CD4-positive, CD25-positive, alpha-beta regulatory T cell (primary cell): Measurements from ENCODE around the gene SOD2. TPM values are rescaled to one million over a fixed set of nuclear protein-coding genes. Genes with fewer than 3 reads are reported as not detected.

Experiments
- ATAC-seq, 2 donors: fragments of 150-1000 bp; cut with Tn5 transposase; one replicate each; pipeline ENCODE4 v1.10.0; 2021; ENCODE audit warnings: low read depth in 2 of 2, moderate number of reproducible peaks in 2 of 2, moderate library complexity in 1 of 2
- DNase-seq, 3 donors: peaks; one replicate each; pipeline versions ENCODE4 v3.0.0 to v3.0.0-alpha.2; 2012 to 2022; ENCODE audit warnings: mixed read lengths in 1 of 3
- H3K27ac ChIP-seq: one replicate; pipeline ENCODE4 v1.7.0; 2013; ENCODE audit warnings: mild to moderate bottlenecking, low read length; ENCODE audit not compliant: insufficient read depth, poor library complexity, severe bottlenecking
- H3K27me3 ChIP-seq: one replicate; pipeline ENCODE4 v1.7.0; 2013; ENCODE audit warnings: low read length; ENCODE audit not compliant: control insufficient read depth, insufficient read depth
- H3K36me3 ChIP-seq: one replicate; pipeline ENCODE4 v1.7.0; 2013; ENCODE audit warnings: mild to moderate bottlenecking, low read length, moderate library complexity; ENCODE audit not compliant: control insufficient read depth, insufficient read depth
- H3K4me1 ChIP-seq: 2 replicates; pipeline ENCODE4 v1.7.0; 2013; ENCODE audit warnings: mild to moderate bottlenecking, low read length; ENCODE audit not compliant: insufficient read depth, control insufficient read depth, poor library complexity, severe bottlenecking
- H3K4me3 ChIP-seq: one replicate; pipeline ENCODE4 v1.7.0; 2013; ENCODE audit warnings: low read depth, mild to moderate bottlenecking, low read length, moderate library complexity
- H3K9me3 ChIP-seq, 2 experiments: 1 replicate in 1 of 2; 2 replicates in 1 of 2; pipeline ENCODE4 v1.7.0; 2013; ENCODE audit warnings: low read length in 2 of 2, mild to moderate bottlenecking in 1 of 2, moderate library complexity in 1 of 2; ENCODE audit not compliant: control insufficient read depth in 2 of 2
- H3K27ac Mint-ChIP-seq, 3 donors: one replicate each; pipeline ENCODE4 v1.8.0; 2020 to 2022; ENCODE audit warnings: mild to moderate bottlenecking in 3 of 3, mixed read lengths in 3 of 3, moderate library complexity in 2 of 3
- H3K27me3 Mint-ChIP-seq: one replicate; pipeline ENCODE4 v1.8.0; 2022; ENCODE audit warnings: mild to moderate bottlenecking, mixed read lengths
- H3K36me3 Mint-ChIP-seq: one replicate; pipeline ENCODE4 v1.8.0; 2020; ENCODE audit warnings: mixed read lengths
- H3K4me1 Mint-ChIP-seq, 4 donors: one replicate each; pipeline ENCODE4 v1.8.0; 2020 to 2022; ENCODE audit warnings: mixed read lengths in 4 of 4, mild to moderate bottlenecking in 1 of 4
- H3K4me3 Mint-ChIP-seq, 4 donors: one replicate each; pipeline ENCODE4 v1.8.0; 2020 to 2022; ENCODE audit warnings: mild to moderate bottlenecking in 4 of 4, mixed read lengths in 4 of 4, moderate library complexity in 3 of 4
- H3K9me3 Mint-ChIP-seq, 7 donors: one replicate each; pipeline ENCODE4 v1.8.0; 2020 to 2022; ENCODE audit warnings: mixed read lengths in 7 of 7, mild to moderate bottlenecking in 3 of 7, moderate library complexity in 2 of 7
- polyA plus RNA-seq, 4 donors: library from polyadenylated mRNA; unstranded; fragments of 300-500 nt; fragmentation: Illumina TruSeq; gene quantifications; one replicate each; pipeline ENCODE4 v1.2.3, GENCODE V29; 2021
- total RNA-seq: library from RNA; stranded (reverse); gene quantifications from one replicate; pipeline ENCODE4 v1.2.3, GENCODE V29; 2022

Gene SOD2
- total and polyA plus RNA-seq, 5 donors from 2014 or later: 112 to 187 (median 136) TPM

DNA sequence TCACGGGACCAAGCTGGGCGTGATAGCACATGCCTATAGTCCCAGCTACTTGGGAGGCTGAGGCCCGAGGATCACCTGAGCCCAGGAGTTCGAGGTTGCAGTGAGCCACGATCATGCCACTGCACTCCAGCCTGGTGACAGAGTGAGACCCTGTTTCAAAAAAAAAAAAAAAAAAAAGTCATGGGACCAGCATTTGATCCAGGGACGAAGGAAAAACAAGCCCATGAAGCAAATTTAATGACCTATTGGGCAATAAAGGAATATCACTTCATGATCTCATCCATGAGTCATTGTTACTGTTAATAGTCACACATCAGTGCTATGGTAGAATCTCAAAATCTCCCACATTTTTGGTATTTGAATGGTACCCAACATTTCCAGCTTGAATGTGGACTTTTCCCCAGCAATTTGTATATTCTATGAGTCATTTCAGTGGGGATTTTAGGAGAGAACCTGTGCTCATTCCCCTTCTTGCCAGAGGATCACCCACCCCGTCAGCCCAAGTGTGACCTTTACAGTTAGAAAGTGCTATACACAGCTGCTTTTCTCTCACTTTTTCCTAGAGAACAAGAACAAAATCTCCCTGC, 8.5 kb upstream of the SOD2 start:
- no peak overlapping the region for H3K4me3 ChIP-seq
- H3K36me3 ChIP-seq: no peaks in the 10 kb centered on the region
- peaks cover 0 to 3% (median 0%) of the 10 kb centered on the region in 7 donors for H3K9me3 Mint-ChIP-seq
- H3K4me3 Mint-ChIP-seq: no peak overlapping the region
- no peaks in the 10 kb centered on the region for H3K27me3 ChIP-seq
- H3K27ac ChIP-seq: no peak overlapping the region
- H3K27ac Mint-ChIP-seq: no peak overlapping the region
- ATAC-seq: no peak
- H3K27me3 Mint-ChIP-seq: no peaks in the 10 kb centered on the region
- peaks cover 4 to 11% (median 5%) of the 10 kb centered on the region in 4 donors for H3K4me1 Mint-ChIP-seq
- DNase-seq: no peak
- H3K9me3 ChIP-seq: no peaks in the 10 kb centered on the region
- peaks cover 7% of the 10 kb centered on the region for H3K36me3 Mint-ChIP-seq
- no peaks in the 10 kb centered on the region for H3K4me1 ChIP-seq

DNA sequence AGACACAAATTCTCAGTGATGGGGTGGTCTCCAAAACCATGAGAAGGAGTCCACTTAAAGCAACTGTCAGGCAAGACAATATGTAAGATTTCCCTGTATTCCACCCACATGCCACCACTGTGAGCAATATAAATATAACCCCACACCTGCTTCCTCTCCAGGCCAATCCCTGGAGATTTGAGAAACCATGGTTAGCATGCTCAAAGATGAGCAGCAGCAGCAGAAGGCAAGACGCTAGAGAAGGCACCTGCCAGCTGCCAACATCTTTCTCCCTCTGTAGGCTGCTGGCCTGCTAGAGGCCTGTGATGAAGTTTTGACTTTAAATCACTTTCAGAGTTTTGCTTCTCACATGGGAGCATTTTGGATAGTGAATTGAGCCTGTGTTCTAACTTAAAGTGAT, 7.9 kb upstream of the SOD2 start:
- no peaks in the 10 kb centered on the region for H3K36me3 ChIP-seq
- Mint-ChIP-seq H3K36me3 (peaks cover 7% of the 10 kb centered on the region), H3K27ac (no peak overlapping the region), H3K27me3 (no peaks in the 10 kb centered on the region), H3K4me3 (no peak overlapping the region), H3K4me1 (peaks cover 4 to 15% (median 5%) of the 10 kb centered on the region in 4 donors), H3K9me3 (peaks cover 0 to 3% (median 0%) of the 10 kb centered on the region in 7 donors)
- DNase-seq: no peak
- no peaks in the 10 kb centered on the region for H3K27me3 ChIP-seq
- ATAC-seq: no peak
- no peaks in the 10 kb centered on the region for H3K9me3 ChIP-seq
- H3K4me3 ChIP-seq: no peak overlapping the region
- no peaks in the 10 kb centered on the region for H3K4me1 ChIP-seq
- H3K27ac ChIP-seq: no peak overlapping the region

DNA sequence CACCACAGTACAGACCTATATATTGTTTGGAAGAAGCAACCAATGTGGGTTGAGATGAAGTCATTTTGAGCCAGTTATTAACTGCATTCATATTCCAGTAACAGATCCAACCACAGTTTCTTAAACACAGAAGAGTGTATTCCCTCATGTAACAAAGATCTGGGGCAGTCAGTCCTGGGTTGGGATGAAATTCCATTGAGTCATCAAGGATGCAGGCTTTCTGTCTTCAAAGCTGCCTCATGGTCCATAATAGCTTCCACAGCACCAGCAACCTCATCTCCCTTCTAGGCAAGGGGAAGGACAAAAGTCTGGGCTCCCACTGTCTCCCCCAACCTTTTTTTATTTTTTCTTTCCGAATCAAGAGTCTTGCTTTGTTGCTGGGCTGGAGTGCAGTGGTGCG, 2.9 kb upstream of the SOD2 start:
- H3K36me3 Mint-ChIP-seq: peaks cover 11% of the 10 kb centered on the region
- ATAC-seq (no peak), DNase-seq (no peak)
- H3K4me3 ChIP-seq: no peak overlapping the region
- H3K27me3 ChIP-seq: no peaks in the 10 kb centered on the region
- peaks cover 19 to 50% (median 29%) of the 10 kb centered on the region in 4 donors for H3K4me1 Mint-ChIP-seq
- no peak overlapping the region for H3K27ac ChIP-seq
- H3K36me3 ChIP-seq: no peaks in the 10 kb centered on the region
- H3K27ac Mint-ChIP-seq: peak overlapping the region; percentile 63 to 98 (median 96)
- no peaks in the 10 kb centered on the region for H3K27me3 Mint-ChIP-seq
- no peaks in the 10 kb centered on the region for H3K9me3 ChIP-seq
- peak overlapping the region in 2 of 4 donors; percentile 27 to 35 for H3K4me3 Mint-ChIP-seq
- H3K4me1 ChIP-seq: peaks cover 38% of the 10 kb centered on the region
- no peaks in the 10 kb centered on the region for H3K9me3 Mint-ChIP-seq

DNA sequence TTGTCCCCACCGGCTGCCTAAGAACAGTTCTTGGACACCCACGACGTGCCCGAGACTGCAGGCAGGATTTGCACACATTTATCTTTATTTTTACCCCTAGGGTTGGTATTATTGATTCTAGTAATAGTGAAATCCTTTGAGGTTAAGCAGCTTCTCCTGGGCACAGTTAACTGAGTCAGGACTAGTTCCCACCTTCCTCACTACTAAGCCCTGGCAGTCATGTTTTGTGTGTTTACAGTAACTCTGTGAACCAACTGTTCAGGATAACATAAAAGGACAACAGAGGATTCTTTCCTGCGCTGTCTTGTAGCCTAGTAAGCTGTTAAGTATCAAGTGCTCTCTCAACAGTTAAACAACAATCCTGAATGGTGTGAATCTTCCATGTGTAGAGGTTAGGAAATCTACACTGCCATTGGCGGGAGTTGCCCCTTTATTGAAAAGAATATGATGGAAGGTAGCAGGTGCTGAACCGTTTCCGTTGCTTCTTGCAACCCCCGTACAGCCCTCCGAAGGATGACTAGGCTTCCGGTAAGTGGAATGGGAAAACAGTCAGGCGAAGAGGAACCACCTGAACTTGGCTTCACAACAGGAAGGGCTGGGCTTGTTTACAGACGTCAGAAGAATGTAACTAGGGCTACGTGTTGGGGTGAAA, 979 bp upstream of the SOD2 start:
- H3K9me3 Mint-ChIP-seq: no peaks in the 10 kb centered on the region
- H3K4me3 Mint-ChIP-seq: peak overlapping the region; percentile 91 to 98 (median 96)
- peak overlapping the region; percentile 96 to 98 (median 97) for H3K27ac Mint-ChIP-seq
- ATAC-seq (peak; percentile 6 to 20), DNase-seq (peak; percentile 46 to 85 (median 68))
- peaks cover 16 to 59% (median 31%) of the 10 kb centered on the region in 4 donors for H3K4me1 Mint-ChIP-seq
- H3K36me3 Mint-ChIP-seq: peaks cover 9% of the 10 kb centered on the region
- H3K27me3 ChIP-seq: no peaks in the 10 kb centered on the region
- peak overlapping the region; percentile 91 for H3K4me3 ChIP-seq
- H3K9me3 ChIP-seq: no peaks in the 10 kb centered on the region
- H3K27me3 Mint-ChIP-seq: no peaks in the 10 kb centered on the region
- peak overlapping the region; percentile 84 for H3K27ac ChIP-seq
- peaks cover 45% of the 10 kb centered on the region for H3K4me1 ChIP-seq
- peaks cover 6% of the 10 kb centered on the region for H3K36me3 ChIP-seq

DNA sequence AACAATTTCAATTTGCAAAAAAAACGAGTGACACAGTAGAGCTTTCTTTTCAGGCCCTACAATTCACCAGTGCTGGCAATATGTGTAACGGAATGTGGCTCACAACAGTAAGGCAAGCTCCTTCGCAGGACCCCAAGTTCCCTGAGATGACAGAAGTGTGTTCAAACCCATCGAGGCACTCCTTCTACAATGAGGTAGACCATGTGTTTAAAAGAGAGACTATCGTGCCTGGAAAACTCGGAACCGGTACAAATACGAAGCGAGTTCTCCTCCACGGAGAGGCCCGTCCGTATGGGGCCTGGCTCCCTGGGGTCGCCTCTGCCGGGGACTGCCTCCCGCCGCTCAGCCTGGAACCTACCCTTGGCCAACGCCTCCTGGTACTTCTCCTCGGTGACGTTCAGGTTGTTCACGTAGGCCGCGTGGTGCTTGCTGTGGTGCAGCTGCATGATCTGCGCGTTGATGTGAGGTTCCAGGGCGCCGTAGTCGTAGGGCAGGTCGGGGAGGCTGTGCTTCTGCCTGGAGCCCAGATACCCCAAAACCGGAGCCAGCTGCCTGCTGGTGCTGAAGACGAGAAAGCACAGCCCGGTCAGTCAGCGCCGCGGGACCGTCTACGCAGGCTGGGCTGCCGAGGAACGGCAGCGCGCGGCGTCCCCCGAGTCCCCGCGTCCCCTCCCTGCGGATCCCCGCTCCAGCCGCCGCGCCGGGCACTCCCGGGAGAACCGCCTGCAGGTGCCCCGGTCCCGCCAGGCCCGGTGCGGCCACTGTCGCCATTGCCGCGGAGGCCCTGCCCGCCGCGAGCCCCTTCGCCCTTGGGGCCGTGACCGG, 526 bp downstream of the SOD2 start:
- peak overlapping the region; percentile 84 for H3K27ac ChIP-seq
- H3K27ac Mint-ChIP-seq: peak overlapping the region; percentile 87 to 98 (median 91)
- no peaks in the 10 kb centered on the region for H3K27me3 ChIP-seq
- DNase-seq (peak; percentile 29 to 77 (median 63)), ATAC-seq (peak; percentile 30 to 37)
- H3K4me3 Mint-ChIP-seq: peak overlapping the region; percentile 91 to 96 (median 94)
- peaks cover 15 to 72% (median 41%) of the 10 kb centered on the region in 4 donors for H3K4me1 Mint-ChIP-seq
- no peaks in the 10 kb centered on the region for H3K9me3 ChIP-seq
- H3K4me1 ChIP-seq: peaks cover 51% of the 10 kb centered on the region
- H3K27me3 Mint-ChIP-seq: no peaks in the 10 kb centered on the region
- peaks cover 17% of the 10 kb centered on the region for H3K36me3 Mint-ChIP-seq
- peaks cover 0 to 1% (median 0%) of the 10 kb centered on the region in 7 donors for H3K9me3 Mint-ChIP-seq
- peaks cover 19% of the 10 kb centered on the region for H3K36me3 ChIP-seq
- H3K4me3 ChIP-seq: peak overlapping the region; percentile 94

DNA sequence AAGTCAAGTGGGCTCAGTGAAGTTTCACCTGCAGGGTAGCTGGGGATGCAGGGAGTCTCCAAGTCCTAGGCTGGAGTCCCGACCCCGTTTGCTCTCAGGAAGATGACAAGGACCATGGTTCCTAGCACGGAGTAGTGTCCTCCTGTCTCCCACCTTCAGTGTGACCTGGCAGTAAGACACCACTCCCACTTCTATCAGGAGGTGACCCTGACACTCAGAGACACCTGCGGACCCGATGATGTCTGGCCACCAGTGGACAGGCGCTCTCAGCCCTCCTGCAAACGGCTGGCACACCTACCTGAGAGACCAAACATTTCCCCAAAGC, 1.1 kb downstream of the SOD2 start:
- peak overlapping the region; percentile 94 for H3K4me3 ChIP-seq
- H3K4me3 Mint-ChIP-seq: peak overlapping the region; percentile 91 to 96 (median 94)
- no peaks in the 10 kb centered on the region for H3K27me3 ChIP-seq
- no peaks in the 10 kb centered on the region for H3K27me3 Mint-ChIP-seq
- H3K4me1 ChIP-seq: peaks cover 53% of the 10 kb centered on the region
- peaks cover 15 to 74% (median 42%) of the 10 kb centered on the region in 4 donors for H3K4me1 Mint-ChIP-seq
- H3K9me3 Mint-ChIP-seq: peaks cover 0 to 1% (median 0%) of the 10 kb centered on the region in 7 donors
- peak overlapping the region; percentile 69 to 98 (median 87) for H3K27ac Mint-ChIP-seq
- H3K27ac ChIP-seq: peak overlapping the region; percentile 84
- ATAC-seq: no peak
- H3K36me3 ChIP-seq: peaks cover 25% of the 10 kb centered on the region
- H3K36me3 Mint-ChIP-seq: peaks cover 19% of the 10 kb centered on the region
- H3K9me3 ChIP-seq: no peaks in the 10 kb centered on the region
- DNase-seq: no peak

DNA sequence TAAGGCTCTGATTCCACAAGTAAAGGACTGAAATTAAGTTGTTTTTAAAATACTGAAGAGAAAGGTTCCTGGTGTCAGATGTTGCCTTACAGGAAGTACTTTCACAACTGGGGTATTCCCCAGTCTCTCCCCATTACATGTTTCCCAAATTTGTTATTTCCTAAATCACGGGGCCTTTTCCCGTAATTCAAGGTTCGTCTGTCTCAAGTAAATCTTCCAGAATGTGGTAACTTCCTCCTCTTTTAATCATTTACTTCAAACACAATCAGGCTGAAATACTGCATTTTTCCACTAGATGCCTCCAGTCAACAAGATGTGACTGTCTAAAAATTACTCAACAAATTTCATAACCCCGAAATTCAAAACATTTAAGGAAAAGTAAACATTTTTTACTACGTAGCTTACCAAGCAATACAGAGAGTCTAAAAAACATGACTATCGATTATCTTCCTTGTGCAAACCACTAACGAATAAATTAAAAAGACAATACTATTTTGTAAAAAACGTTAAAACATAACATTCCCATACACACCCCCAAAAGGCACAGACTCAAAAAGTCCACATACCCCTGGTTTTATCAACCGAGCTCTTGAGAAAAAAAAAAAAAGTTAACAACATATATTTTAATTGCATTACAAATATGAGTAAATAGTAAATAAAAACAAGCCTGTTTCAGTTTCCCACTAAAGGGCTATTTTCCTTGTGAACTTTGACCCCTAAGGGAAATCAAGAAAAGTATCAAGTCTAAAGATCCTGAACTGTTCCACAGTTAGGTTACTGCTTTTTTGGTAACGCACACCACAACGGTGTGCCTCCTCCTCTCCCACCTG, 1.7 kb downstream of the SOD2 start:
- peak overlapping the region; percentile 94 for H3K4me3 ChIP-seq
- Mint-ChIP-seq H3K9me3 (peaks cover 0 to 1% (median 0%) of the 10 kb centered on the region in 7 donors), H3K4me3 (peak overlapping the region; percentile 91 to 96 (median 94)), H3K27me3 (no peaks in the 10 kb centered on the region), H3K27ac (peak overlapping the region; percentile 76 to 98 (median 87)), H3K4me1 (peaks cover 15 to 73% (median 47%) of the 10 kb centered on the region in 4 donors), H3K36me3 (peaks cover 23% of the 10 kb centered on the region)
- no peak for ATAC-seq
- no peaks in the 10 kb centered on the region for H3K27me3 ChIP-seq
- H3K4me1 ChIP-seq: peaks cover 58% of the 10 kb centered on the region
- DNase-seq: peak in 2 of 3 donors; percentile 68 to 77
- peaks cover 30% of the 10 kb centered on the region for H3K36me3 ChIP-seq
- H3K9me3 ChIP-seq: no peaks in the 10 kb centered on the region
- H3K27ac ChIP-seq: peak overlapping the region; percentile 84
